GM20000 (cell line): Measurements from ENCODE around the gene RDH5.

Source experiments
- DNase-seq: peaks from one replicate; pipeline ENCODE4 v3.0.0; 2012; ENCODE audit warnings: low spot score
- TF ChIP-seq, protein P1 (sequence below): IDR thresholded peaks from 2 replicates; pipeline ENCODE4 v1.5.1; 2012; ENCODE audit warnings: mild to moderate bottlenecking, control low read depth; ENCODE audit errors: extremely low read depth, missing control alignments

RDH5 gene

DNA sequence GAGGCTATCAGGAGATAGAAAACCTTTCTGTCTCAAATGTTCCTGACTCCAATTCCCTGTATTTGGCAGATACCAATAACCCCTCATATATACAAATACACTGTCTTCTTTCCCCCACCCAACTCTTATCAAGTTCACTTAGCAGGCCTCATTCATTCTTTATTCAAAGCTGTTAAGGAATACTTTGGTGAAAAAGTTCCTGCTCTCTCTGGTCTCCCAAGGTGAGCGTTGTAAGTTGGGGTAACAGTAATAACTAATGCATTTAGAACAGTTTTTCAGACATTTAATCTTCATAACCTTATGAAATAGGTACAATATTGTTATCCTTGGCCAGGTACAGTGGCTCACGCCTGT is 18.8 kb downstream of the RDH5 start:
- DNase-seq = no peak
- TF ChIP-seq, protein P1, sequence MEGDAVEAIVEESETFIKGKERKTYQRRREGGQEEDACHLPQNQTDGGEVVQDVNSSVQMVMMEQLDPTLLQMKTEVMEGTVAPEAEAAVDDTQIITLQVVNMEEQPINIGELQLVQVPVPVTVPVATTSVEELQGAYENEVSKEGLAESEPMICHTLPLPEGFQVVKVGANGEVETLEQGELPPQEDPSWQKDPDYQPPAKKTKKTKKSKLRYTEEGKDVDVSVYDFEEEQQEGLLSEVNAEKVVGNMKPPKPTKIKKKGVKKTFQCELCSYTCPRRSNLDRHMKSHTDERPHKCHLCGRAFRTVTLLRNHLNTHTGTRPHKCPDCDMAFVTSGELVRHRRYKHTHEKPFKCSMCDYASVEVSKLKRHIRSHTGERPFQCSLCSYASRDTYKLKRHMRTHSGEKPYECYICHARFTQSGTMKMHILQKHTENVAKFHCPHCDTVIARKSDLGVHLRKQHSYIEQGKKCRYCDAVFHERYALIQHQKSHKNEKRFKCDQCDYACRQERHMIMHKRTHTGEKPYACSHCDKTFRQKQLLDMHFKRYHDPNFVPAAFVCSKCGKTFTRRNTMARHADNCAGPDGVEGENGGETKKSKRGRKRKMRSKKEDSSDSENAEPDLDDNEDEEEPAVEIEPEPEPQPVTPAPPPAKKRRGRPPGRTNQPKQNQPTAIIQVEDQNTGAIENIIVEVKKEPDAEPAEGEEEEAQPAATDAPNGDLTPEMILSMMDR = no peak

DNA sequence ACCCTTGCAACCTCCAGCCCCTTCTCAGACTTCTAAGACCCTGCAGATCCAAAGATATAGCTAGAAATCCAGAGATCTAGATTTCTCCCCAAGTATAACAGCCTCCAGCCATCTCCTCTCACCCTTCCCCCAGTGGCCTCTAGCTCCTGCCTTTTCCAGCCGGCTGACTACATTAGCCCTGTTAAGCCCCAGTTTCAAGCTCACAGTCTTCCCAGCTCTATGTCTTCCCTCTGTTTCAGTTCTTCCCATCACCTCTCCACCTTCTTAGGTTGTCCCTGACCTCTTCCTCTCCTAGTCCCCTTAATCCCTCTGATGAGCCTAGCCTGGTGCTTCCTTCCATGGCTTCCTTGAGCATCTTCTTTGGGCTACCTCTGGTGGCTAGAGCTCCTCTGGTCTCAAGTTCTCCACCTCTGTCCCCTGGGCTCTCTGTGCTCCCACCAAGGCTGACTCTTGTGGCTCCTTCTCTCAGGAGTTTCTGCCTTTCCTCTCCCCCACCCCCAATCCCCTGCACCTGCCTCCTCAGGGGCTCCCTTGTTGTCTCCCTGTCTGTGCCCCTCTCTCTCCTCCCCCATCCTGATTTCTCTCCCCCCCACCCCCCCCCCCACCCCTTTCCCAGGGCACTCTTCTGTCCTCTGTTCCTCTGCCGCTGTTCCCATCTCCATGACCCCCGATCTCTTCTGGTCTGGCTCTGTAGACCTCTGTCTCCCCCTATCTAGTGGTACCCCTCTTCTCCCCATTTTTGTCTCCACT is 21.9 kb downstream of the RDH5 start:
- TF ChIP-seq, protein P1 = no peak
- no peak for DNase-seq

DNA sequence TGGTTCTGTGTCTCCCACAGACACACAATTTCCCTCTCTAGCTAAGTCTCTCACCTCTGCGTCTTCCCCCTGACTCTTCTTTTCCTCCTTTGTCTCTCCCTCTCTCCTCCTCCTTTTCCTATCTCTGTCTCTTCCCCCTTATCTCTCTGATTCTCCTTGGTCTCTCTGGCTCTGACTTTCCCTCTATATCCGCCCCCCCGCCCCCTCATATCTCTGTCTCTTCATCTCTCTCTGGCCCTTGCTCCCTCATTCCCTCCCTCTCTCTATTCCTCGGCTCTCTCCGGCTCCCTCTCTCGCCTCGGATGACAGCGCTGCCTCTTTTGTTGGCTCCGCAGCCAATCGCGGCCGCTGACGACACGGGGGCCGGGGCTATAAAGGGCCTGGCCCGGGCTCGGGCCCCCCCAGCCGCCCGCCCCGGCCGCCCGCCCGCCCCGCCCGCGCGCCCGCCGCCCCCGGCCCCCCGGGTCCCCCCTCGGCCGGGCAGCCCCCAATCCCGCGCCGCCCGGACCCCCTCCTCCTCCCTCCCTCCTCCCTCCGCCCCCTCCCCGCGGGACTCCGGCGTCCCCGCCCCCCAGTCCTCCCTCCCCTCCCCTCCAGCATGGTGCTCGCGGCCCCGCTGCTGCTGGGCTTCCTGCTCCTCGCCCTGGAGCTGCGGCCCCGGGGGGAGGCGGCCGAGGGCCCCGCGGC is 22.7 kb downstream of the RDH5 start, which contains the start of gene GDF11:
Gene GDF11 (plus strand): TSS at position 404 of the 687 bp plus-strand sequence. CDS start 195 bp downstream, at position 599.
- peak; percentile 90 for DNase-seq
- TF ChIP-seq, protein P1 = no peak

DNA sequence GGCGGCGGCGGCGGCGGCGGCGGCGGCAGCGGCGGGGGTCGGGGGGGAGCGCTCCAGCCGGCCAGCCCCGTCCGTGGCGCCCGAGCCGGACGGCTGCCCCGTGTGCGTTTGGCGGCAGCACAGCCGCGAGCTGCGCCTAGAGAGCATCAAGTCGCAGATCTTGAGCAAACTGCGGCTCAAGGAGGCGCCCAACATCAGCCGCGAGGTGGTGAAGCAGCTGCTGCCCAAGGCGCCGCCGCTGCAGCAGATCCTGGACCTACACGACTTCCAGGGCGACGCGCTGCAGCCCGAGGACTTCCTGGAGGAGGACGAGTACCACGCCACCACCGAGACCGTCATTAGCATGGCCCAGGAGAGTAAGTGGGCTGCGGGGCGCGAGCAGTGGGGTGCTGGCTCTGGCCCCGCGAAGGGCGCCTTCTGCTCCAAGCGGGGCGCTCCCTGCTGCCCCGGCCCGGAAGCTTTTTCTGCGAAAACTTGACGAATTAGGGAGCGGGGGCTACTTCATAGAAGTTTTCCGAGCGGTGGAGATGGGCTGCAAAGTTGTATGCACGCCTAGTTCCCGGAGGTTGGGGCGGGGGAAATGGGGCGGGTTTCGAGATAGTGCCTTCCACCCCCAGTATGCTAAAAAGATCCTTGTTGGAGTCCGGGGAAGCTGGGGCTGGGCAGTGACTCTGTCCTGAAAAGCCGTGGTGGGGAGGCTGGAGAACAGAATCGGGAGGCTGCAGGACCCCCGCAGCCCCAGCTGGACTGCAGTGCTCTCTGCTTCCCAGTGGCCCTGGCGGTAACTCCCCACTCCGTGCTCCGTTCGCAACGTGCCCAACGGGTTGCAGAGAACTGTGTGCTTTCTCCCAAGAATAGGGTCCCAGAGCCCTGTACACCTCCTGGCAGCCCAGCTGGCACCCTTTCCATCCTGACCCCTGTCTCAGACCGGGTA is 23.5 kb downstream of the RDH5 start:
- TF ChIP-seq, protein P1 = no peak

DNA sequence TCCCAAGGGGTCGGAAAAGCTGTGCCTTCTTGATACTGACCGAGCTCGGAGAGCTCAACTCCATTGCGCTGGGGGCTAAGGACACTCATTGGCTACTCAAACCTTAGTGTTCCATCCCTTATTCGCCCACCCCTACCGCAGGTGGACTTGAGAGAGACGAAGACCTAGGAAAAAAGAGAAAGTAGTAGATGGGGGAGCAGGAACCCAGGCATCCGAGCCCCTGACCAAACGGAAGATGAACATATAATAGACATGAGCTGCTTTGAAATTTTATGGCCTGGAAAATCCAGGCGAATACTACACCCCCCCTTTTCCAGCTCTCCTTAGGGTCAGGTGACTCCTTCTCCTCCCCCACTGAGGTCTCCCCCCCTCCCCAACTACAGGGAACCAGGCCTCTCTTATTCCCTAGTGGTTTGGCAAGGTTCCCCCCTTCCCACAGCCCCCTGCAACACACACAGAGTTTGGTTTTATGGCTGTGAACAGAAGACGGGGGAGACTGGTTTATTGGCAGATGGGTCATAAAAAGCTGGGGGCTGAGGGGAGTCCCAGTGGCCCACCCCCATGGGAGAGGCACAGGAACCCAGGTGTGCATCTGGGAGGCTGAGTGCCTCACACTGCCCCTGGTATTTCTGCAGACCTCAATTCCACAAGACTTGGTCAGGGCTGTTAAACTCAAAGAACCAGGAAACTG is 24.3 kb downstream of the RDH5 start:
- no peak for DNase-seq
- TF ChIP-seq, protein P1 = no peak

More for the DNA sequence above, 23.5 kb downstream of the RDH5 start:
- peak; percentile 77 for DNase-seq

DNA sequence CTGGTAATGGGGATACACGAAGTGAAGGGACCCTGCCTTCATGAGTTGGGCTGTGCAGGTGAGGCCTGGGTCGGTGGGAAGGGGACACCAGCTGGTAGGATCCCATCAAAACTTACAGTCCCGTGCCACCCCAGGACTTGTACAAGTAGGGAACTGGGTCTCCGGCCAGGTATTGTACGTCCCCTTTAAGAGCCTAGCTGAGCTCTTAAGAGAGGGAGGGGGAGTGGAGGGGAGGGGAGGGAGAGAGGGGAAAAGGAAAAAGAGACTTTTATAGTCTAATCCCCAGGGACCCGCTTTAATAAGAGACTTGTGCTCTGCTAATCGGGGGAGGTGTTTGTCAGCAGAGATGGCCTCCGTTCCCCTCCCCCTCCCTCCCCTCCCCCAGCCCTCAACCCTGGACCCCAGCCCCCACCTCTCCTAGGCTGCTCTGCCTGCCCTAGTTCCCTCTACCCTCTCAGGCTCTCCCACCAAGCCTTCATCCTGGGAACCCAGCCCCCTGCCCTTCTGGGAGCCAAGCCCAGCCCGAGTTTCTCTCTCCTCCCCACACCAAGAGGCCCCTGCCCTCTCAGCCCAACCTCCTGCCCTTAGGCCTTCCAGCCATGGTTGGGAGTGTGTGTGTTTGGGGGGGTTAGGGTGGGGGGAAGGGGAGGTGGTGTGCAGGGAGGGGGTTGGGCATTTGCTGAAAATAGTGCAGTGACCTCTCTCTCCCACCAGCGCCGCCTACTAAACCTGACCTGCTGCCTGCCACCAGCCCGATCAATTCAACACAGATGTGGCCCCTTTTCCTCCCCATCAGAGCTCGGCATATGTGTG is 25.4 kb downstream of the RDH5 start:
- TF ChIP-seq, protein P1 = no peak

More for the DNA sequence above, 25.4 kb downstream of the RDH5 start:
- peak; percentile 38 for DNase-seq
